Keratinocyte (primary cell): ENCODE data around the gene RERE. TPM values are rescaled to one million over a fixed set of nuclear protein-coding genes. Genes with fewer than 3 reads are reported as not detected.

ENCODE experiments used
- DNase-seq: peaks from one replicate; pipeline ENCODE4 v3.0.0-alpha.2; 2011; ENCODE audit warnings: low read depth, missing footprints, low spot score
- FAIRE-seq: peaks from 2 replicates; lab custom pipeline; 2011; peaks lifted over from hg19 to GRCh38; lab: Jason Lieb, UNC
- H2AFZ ChIP-seq: 2 replicates; pipeline ENCODE4 v1.6.0; 2012; ENCODE audit warnings: low read length, control low read depth, inconsistent platforms; ENCODE audit not compliant: control insufficient read depth
- H3K27ac ChIP-seq: 2 replicates; pipeline ENCODE4 v1.5.1; 2011; ENCODE audit warnings: low read length; ENCODE audit not compliant: control insufficient read depth, insufficient read depth
- H3K27me3 ChIP-seq: 3 replicates; pipeline ENCODE4 v1.6.0; 2011; ENCODE audit warnings: low read length; ENCODE audit not compliant: control insufficient read depth, insufficient read depth; ENCODE audit errors: extremely low read depth
- H3K36me3 ChIP-seq, 2 experiments: 2 replicates in 1 of 2; 3 replicates in 1 of 2; pipeline ENCODE4 v1.5.1; 2011; ENCODE audit warnings: low read length in 2 of 2, mild to moderate bottlenecking in 1 of 2; ENCODE audit not compliant: control insufficient read depth in 2 of 2, insufficient read depth in 2 of 2; ENCODE audit errors: extremely low read depth in 1 of 2
- H3K4me1 ChIP-seq: 3 replicates; pipeline ENCODE4 v1.5.1; 2011; ENCODE audit warnings: low read length; ENCODE audit not compliant: control insufficient read depth, insufficient read depth; ENCODE audit errors: extremely low read depth
- H3K4me2 ChIP-seq: 3 replicates; pipeline ENCODE4 v1.6.0; 2011; ENCODE audit warnings: low read depth, low read length; ENCODE audit not compliant: control insufficient read depth, insufficient read depth; ENCODE audit errors: extremely low read depth
- H3K4me3 ChIP-seq, 3 experiments: fragments of 200-600 bp in 1 of 3; sonication (generic) in 1 of 3; 2 replicates in 2 of 3; 3 replicates in 1 of 3; pipeline ENCODE4 v1.5.1; 2011 to 2016; ENCODE audit warnings: low read length in 3 of 3, mild to moderate bottlenecking in 3 of 3, control low read depth in 2 of 3, inconsistent platforms in 1 of 3, low read depth in 1 of 3, mixed read lengths in 1 of 3, mixed run types in 1 of 3, moderate library complexity in 1 of 3; ENCODE audit not compliant: control insufficient read depth in 2 of 3, insufficient read depth in 2 of 3; ENCODE audit errors: extremely low read depth in 1 of 3
- H3K79me2 ChIP-seq: 2 replicates; pipeline ENCODE4 v1.6.0; 2012; ENCODE audit warnings: low read length; ENCODE audit not compliant: control insufficient read depth, insufficient read depth
- H3K9ac ChIP-seq: 3 replicates; pipeline ENCODE4 v1.6.0; 2011; ENCODE audit warnings: low read length; ENCODE audit not compliant: control insufficient read depth, insufficient read depth; ENCODE audit errors: extremely low read depth
- H3K9me1 ChIP-seq: 3 replicates; pipeline ENCODE4 v1.6.0; 2011; ENCODE audit warnings: low read length; ENCODE audit not compliant: control insufficient read depth, insufficient read depth; ENCODE audit errors: extremely low read depth
- H3K9me3 ChIP-seq: 2 replicates; pipeline ENCODE4 v1.5.1; 2012; ENCODE audit warnings: low read depth, low read length; ENCODE audit not compliant: control insufficient read depth
- H4K20me1 ChIP-seq: 3 replicates; pipeline ENCODE4 v1.6.0; 2011; ENCODE audit warnings: low read length; ENCODE audit not compliant: control insufficient read depth, insufficient read depth; ENCODE audit errors: extremely low read depth
- CTCF ChIP-seq, 3 experiments: IDR thresholded peaks in 1 of 3; conservative IDR thresholded peaks in 1 of 3; optimal IDR thresholded peaks in 1 of 3; 2 replicates in 2 of 3; 3 replicates in 1 of 3; pipeline versions ENCODE3 to v1.5.1; 2011; ENCODE audit warnings: low read length in 3 of 3, mild to moderate bottlenecking in 3 of 3, moderate library complexity in 2 of 3, control low read depth in 1 of 3, inconsistent platforms in 1 of 3; ENCODE audit not compliant: insufficient read depth in 2 of 3; ENCODE audit errors: extremely low read depth in 1 of 3
- EZH2 ChIP-seq: IDR thresholded peaks from one replicate; pipeline ENCODE4 v1.6.1; 2012; ENCODE audit warnings: inconsistent platforms, mild to moderate bottlenecking, low read length, moderate library complexity
- dilution Hi-C: fragments of 300-500 bp; cut with MboI; formaldehyde crosslinking; loops from one replicate; pipeline ENCODE4 v1.7.0; 2020; ENCODE audit warnings: low sequenced_read_pairs; ENCODE audit not compliant: extremely low pct_ligation_motif_present
- polyA plus RNA-seq, 5 experiments: library from polyadenylated mRNA; depleted of rRNA in 3 of 5; stranded (reverse) in 3 of 5; stranded (forward) in 1 of 5; unstranded in 1 of 5; fragments of >200 nt; gene quantifications; 1 replicate in 1 of 5; 2 replicates in 3 of 5; 3 replicates in 1 of 5; pipeline versions ENCODE4 v1.2.1 to v1.2.3, GENCODE V29; 2011 to 2012; ENCODE audit warnings: missing spikeins in 2 of 5, low read depth in 1 of 5, low replicate concordance in 1 of 5

Gene RERE
- polyA plus RNA-seq, 1 donor (not counting 4 experiments of a cell fraction or from before 2014, with no cell fraction given): 3.8 TPM

GRCh38 chr1:8516793-8517556, 300.5 kb downstream of the RERE start:
- Histone ChIP-seq H3K27ac (no peak overlapping the region), H3K79me2 (peaks cover 3% of the 10 kb centered on the region), H2AFZ (no peak overlapping the region), H3K9ac (no peak overlapping the region), H3K27me3 (no peaks in the 10 kb centered on the region), H3K4me1 (peaks cover 7% of the 10 kb centered on the region), H3K4me2 (no peak overlapping the region), H3K36me3 (no peaks in the 10 kb centered on the region), H3K4me3 (no peak overlapping the region), H3K9me3 (no peaks in the 10 kb centered on the region), H4K20me1 (no peaks in the 10 kb centered on the region), H3K9me1 (no peaks in the 10 kb centered on the region)
- DNase-seq (no peak), FAIRE-seq (no peak)
- no peak for TF ChIP-seq CTCF (optimal IDR thresholded peaks at IDR 0.05 in 1 of 3, IDR thresholded peaks at IDR 0.05 in 1 of 3, conservative IDR thresholded peaks at IDR 0.05 in 1 of 3; ENCODE audit: extremely low read depth in 1 of 3, insufficient read depth in 2 of 3, low read length in 3 of 3)
- TF ChIP-seq EZH2: no peak
- dilution Hi-C loops: no loop called here

DNA sequence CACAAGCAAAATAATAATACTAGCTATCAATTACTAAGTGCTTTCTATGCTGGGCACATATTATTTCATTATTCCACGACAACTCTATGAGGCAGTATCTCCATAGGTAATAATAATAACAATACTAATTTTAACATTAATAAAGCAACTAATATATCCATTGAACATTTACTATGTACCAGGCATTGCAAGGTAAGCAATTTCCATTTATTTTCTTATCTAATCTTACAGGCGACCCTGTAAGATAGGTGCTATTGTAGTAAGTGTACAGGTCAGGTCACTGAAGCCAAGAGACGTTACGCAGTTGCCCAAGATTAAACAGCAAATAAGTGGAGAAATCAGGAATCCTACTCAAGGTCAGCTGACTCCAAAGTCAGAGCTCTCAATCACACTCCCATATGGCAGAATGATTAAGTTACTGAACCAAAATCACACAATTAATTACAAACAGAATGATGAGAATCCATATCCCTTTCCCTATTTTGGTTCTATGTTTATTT, 301.1 kb downstream of the RERE start:
- TF ChIP-seq CTCF (optimal IDR thresholded peaks at IDR 0.05 in 1 of 3, IDR thresholded peaks at IDR 0.05 in 1 of 3, conservative IDR thresholded peaks at IDR 0.05 in 1 of 3; ENCODE audit: extremely low read depth in 1 of 3, insufficient read depth in 2 of 3, low read length in 3 of 3): no peak
- TF ChIP-seq EZH2: no peak
- Histone ChIP-seq H3K27ac (no peak overlapping the region), H3K27me3 (no peaks in the 10 kb centered on the region), H3K36me3 (no peaks in the 10 kb centered on the region), H3K4me3 (no peak overlapping the region), H3K4me2 (no peak overlapping the region), H2AFZ (no peak overlapping the region), H3K79me2 (peaks cover 5% of the 10 kb centered on the region), H4K20me1 (no peaks in the 10 kb centered on the region), H3K9ac (no peak overlapping the region), H3K4me1 (peaks cover 7% of the 10 kb centered on the region), H3K9me3 (no peaks in the 10 kb centered on the region), H3K9me1 (no peaks in the 10 kb centered on the region)
- dilution Hi-C loops: no loop called here
- DNase-seq (no peak), FAIRE-seq (no peak)
